Measurements from ENCODE around the gene SCIN.

DNA sequence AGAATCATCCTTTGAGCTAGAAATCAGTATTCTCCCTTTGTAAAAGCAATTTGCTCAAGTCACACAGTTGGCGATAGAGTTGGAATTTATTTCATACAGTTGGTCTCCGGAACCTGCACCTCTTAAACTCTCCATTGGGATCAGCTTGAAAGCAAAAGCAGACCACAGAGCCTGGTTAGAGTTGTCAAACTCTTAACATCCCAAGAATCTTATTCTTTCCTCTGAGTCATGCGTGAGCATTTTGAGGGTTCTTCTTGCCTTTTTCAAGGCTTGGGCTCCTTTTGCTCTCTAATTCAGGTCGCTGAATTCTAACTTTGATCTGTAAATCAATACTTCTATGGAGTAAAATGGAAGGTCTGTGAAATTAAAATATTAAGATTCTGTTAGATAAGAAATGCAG lies 19.6 kb upstream of the SCIN start:
- TF ChIP-seq CTCF (IDR thresholded peaks at IDR 0.05) (no peak), POLR2A (IDR thresholded peaks at IDR 0.05) (no peak)

All from adrenal gland (tissue), 5 donors.